HG03575 (cell line): ENCODE data around the gene STRN.
A peak's percentile ranks its signal among the peaks of the same experiment; 100 is the strongest.
"Not testable (repeated sequence)": the region's sequence is repeated elsewhere in the genome, so short reads cannot be mapped to it uniquely, and the experiment has no call there.

Experiments used
- ATAC-seq: cut with Tn5 transposase; IDR thresholded peaks from one replicate; pipeline ENCODE4 v1.9.1; 2021; ENCODE audit not compliant: unreplicated experiment, insufficient number of reproducible peaks, low FRiP score; ENCODE audit errors: extremely low read depth

The STRN gene

GRCh38 chr2:36859366-36859792 lies 107.0 kb downstream of the STRN start:
- no peak for ATAC-seq

GRCh38 chr2:36858551-36859365 lies 107.6 kb downstream of the STRN start:
- peak; percentile 37 for ATAC-seq

- ATAC-seq = no peak
Observed at GRCh38 chr2:36857713-36858112, 108.6 kb downstream of the STRN start.

DNA sequence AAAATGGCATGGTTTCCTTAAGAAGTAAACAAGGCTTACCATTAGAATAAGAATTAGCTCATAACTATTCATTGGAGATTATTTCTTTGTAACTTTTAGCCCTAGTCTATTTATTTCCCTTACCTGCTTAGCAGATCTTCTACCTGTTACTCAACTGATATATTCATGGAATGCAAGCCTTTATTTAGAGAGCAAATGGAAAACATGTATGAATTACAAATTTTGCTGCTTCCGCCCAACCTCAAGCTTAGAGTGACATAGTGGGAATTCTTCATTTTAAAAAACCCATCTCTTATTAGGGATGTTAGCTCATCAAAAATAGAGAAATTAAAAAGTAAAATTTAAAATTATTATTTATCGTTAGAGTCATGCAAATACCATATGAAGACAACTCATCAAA lies 110.9 kb downstream of the STRN start:
- ATAC-seq = no peak

DNA sequence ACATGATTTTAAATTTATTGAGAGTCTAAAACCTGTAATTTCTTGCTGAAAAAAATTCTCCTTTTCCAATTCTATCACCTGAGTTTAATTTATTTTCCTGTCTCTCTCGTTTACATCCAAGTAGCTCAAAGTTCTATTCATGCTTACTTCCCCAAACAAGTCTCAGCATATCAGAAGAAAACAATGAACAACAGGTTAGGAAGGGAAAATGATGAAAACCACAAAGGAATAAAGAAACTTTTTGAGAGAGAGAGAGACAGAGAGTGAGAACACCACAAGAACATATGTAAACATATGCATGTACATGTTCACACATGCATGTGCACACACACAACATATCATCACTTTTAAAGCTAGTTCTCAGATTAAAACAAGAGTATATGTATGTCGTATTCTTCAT lies 112.1 kb downstream of the STRN start:
- no peak for ATAC-seq

DNA sequence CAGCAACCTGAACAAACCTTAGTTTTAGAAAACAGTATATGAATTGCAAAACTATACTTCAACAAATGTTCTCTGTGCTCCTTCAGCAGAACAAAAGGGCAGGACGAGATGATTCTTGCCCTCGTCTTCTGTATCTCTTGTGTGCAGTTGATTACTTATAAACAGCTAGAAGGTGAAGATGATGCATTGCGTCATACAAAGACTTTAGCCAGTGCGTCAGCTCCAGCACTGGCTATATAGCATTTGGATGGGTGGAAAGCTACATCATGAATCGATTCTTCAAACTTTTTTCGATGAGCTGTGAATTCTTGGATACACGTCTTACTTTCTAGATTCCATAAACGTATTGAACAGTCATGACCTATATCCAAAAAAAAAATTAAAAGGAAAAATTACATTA lies 117.1 kb downstream of the STRN start:
- ATAC-seq = no peak

- ATAC-seq = no peak
Observed at GRCh38 chr2:36843838-36844237, 122.5 kb downstream of the STRN start.

DNA sequence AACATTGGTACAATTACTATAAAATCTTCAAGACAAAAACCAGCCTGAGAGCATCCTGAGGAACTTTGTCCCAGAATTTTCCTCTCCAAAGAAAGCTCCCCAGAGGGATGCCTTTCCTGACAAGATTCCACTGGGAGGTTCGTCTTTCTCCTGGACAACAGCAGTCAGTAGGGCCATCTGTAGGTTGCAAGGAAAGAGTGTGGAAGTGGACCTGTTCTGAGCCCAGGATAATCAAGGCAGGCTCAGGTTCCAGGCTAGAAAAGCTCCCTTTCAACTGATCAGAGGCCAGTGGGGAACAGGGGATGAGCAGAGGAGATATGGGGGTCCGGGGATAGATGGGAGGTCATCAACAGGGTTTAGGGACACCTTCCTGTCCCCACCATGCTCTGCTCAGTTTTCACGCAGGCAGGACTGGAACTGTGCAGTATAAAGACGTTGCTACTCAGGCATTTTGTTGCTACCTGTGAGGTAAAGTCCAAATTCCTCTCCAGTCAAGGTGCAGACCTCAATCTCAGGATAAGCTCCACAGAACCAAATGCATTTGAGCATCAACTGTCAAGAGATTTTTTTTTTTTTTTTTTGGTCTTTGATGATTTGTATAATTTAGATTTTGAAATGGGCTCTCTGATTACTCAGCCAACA lies 126.2 kb downstream of the STRN start:
- no peak for ATAC-seq

GRCh38 chr2:36834731-36835524 lies 131.4 kb downstream of the STRN start:
- no peak for ATAC-seq

DNA sequence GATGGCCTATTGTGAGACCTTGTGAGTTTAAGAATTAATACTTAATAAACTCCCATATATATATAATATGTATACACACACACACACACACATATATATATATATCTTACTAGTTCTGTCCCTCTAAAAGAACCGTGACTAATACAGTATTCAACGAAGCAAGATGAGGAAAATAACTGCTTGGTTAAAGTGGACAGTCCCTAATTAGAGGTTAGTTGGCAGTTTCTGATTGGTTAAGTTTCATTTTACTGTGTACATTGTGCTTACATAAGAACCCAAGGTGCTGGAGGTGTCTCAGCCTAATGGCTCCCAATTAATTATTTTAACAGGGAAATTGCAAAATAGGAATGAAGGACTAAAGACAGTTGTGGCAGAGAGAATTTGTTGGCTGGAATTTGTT lies 132.1 kb downstream of the STRN start:
- ATAC-seq = no peak

DNA sequence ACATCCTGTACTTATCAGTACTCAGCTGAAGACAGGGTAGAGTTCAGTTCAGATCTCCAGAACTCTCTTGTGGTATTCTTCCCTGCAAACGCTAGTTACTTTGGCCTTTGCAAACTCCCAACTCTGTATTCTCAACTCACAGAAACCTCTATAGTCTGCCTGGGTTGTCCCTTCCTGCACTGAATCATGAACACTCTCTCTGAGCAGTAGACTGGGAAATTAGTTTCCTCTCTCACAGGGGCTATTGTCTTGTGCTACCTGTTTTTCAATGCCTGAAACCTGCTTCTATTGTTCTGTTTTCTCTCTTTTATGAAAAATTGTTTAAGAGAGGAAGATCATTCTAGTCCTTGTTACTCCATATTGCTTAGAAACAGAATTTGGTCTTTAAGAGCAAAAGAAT lies 135.2 kb downstream of the STRN start:
- ATAC-seq = no peak

GRCh38 chr2:36824683-36825082 lies 141.7 kb downstream of the STRN start:
- not testable (repeated sequence) for ATAC-seq

- no peak for ATAC-seq
Observed at GRCh38 chr2:36824273-36824672, 142.1 kb downstream of the STRN start.

DNA sequence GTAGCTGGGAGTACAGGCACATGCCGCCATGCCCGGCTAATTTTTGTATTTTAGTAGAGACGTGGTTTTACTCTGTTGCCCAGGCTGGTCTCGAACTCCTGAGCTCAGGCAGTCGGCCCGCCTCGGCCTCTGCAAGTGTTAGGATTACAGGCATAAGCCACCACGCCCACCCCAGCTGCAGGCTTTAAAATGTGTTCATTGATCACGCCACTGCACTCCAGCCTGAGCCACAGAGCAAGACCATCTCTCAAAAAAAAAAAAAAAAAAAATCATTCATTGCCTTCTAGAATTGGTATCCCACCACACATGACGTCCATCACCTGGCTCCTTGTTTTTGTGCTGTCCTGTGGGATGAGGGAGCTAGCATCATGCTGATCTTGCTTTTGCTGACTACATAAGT lies 142.5 kb downstream of the STRN start:
- no peak for ATAC-seq

DNA sequence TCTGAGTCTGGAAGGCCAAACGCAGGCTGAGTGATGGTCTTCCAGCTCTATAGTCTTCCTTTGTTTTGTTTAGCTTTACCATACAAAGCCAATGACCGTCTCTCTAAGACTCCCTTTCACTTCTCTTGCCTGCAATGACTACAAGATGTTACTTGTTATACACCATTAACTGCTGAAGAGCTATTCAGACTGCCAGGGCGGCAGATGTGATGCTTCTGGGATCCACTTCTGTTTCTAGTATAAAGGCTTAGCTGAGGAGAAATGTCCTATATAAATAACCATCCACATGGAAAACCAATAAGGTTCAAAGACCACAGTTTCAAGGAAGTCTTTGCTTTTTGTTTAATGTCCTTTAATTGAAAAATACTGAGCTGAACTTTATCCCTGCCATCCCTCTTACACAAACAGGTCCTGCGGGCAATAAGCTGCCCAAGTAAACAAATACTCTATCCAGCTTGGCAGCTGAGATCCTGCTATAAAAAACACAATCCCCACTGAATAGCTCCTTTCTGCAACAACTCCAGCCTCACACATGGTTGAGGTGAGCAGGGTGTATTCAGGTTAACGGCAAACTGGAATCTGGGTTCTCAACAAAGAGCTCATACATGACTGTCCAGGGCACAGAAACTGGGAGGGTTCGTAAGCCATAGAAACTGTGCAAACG lies 145.3 kb downstream of the STRN start:
- ATAC-seq = no peak

DNA sequence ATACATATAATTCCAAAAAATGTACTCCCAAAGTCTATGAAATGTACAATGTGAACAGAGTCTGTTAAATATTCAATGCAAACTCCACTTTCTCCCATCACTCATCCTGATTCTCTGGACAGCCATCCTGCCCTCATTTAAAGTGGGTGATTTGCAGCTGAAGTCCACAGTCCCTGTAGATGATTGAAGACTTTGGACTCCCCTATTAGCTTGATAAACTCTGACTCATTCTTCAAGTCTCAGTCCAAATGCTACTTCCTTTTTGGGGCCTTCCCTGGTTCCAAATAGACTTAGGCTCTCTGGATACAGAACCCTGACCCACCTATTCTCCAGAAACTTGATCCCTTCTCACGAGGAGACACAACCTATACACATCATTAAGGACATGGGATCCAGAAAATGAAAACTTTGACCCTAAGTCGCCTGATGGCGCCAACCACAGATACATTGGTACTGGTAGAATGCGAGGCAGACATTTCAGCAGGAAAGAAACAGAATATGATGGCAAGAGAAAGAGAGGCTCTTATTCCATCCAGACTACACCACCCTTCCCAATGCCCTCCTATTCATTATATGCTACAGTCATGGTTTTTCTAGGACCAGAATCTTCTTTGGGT lies 147.1 kb downstream of the STRN start:
- no peak for ATAC-seq

GRCh38 chr2:36818542-36818941 lies 147.8 kb downstream of the STRN start:
- ATAC-seq = no peak

GRCh38 chr2:36812196-36812595 lies 154.1 kb downstream of the STRN start:
- ATAC-seq = no peak

- ATAC-seq = no peak
Observed at GRCh38 chr2:36811071-36811470, 155.3 kb downstream of the STRN start.
